Uterus (tissue), 2 donors: ENCODE results near the gene TACR1.

Experiments used
- CTCF ChIP-seq, 4 experiments: fragments of 200-600 bp in 2 of 4; fragments of 450-650 bp in 2 of 4; sonication (generic) in 2 of 4; IDR thresholded peaks; one replicate each; pipeline ENCODE4 v1.5.1; 2016 to 2019; ENCODE audit warnings: antibody characterized with exemption in 4 of 4, mild to moderate bottlenecking in 2 of 4, moderate library complexity in 1 of 4
- POLR2A ChIP-seq, 2 donors: fragments of 450-650 bp; IDR thresholded peaks; one replicate each; pipeline ENCODE4 v1.6.1; 2016; ENCODE audit warnings: antibody characterized with exemption in 2 of 2, mild to moderate bottlenecking in 1 of 2, moderate library complexity in 1 of 2

GRCh38 chr2:75200140-75201096, 1.1 kb upstream of the TACR1 start:
- TF ChIP-seq CTCF (IDR thresholded peaks at IDR 0.05) (no peak), POLR2A (IDR thresholded peaks at IDR 0.05) (no peak)
